ENCODE results near the gene ABHD12B. TPM values are rescaled to one million over a fixed set of nuclear protein-coding genes. Genes with fewer than 3 reads are reported as not detected.

Gene ABHD12B
- total and polyA plus RNA-seq, 9 of the 15 experiments (the other 6 are each of a cell fraction or from before 2014, with no cell fraction given) = not detected

DNA sequence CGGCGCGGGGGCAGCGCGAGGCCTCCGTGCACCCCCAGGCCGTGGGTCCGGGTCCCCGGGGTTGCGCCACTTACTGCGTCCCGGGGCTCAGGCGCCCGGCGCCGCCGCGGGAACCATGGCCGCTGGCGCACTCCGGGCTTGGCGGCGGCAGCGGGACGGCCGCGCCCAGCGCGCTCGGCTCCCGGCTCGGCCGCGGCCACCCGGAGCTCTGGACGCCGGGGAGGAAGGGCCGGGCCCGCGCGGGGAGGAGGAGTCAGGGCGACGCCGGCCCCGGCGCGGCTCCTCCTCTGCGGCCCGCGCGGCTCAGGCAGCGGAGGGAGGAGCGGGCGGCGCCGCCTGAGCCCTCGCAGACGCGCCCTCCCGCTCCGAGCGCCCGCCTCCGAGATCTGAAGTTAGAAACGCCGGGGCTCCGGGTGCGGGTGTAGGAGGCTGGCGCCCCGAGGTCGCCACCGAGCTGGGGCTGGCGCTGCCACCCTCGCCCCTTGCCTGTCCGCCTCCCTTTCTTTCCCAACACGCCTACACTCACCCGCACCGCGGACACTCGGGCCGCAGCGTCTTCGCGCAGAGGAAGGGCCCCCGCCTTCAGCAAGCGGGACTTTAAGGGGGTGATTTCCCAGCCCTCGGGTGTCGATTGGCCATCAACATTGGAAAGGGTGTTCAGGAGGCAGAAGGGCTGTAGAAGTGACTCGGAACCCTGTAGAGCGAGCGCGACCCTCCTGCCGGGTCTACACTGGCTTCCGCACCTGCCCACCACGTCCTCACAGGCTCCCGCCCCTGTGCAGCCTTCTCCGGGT, 40.7 kb upstream of the ABHD12B start, which contains the start of gene NIN (continued):
- TF ChIP-seq, protein P1, sequence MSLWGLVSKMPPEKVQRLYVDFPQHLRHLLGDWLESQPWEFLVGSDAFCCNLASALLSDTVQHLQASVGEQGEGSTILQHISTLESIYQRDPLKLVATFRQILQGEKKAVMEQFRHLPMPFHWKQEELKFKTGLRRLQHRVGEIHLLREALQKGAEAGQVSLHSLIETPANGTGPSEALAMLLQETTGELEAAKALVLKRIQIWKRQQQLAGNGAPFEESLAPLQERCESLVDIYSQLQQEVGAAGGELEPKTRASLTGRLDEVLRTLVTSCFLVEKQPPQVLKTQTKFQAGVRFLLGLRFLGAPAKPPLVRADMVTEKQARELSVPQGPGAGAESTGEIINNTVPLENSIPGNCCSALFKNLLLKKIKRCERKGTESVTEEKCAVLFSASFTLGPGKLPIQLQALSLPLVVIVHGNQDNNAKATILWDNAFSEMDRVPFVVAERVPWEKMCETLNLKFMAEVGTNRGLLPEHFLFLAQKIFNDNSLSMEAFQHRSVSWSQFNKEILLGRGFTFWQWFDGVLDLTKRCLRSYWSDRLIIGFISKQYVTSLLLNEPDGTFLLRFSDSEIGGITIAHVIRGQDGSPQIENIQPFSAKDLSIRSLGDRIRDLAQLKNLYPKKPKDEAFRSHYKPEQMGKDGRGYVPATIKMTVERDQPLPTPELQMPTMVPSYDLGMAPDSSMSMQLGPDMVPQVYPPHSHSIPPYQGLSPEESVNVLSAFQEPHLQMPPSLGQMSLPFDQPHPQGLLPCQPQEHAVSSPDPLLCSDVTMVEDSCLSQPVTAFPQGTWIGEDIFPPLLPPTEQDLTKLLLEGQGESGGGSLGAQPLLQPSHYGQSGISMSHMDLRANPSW (CRISPR knock-in tag; IDR thresholded peaks at IDR 0.05) = no peak
- TF ChIP-seq CCNT2 (IDR thresholded peaks at IDR 0.05; ENCODE audit: borderline replicate concordance, extremely low read depth, insufficient read length, low read depth, low read length) = peak; percentile 55
- TF ChIP-seq WHSC1 (IDR thresholded peaks at IDR 0.05; ENCODE audit: low read length) = no peak
- TF ChIP-seq PCBP2 (IDR thresholded peaks at IDR 0.05; ENCODE audit: low read depth, low read length, poor library complexity, severe bottlenecking) = no peak
- TF ChIP-seq NFE2L1 (tag; IDR thresholded peaks at IDR 0.05; ENCODE audit: borderline replicate concordance, low read depth) = no peak
- no peak for TF ChIP-seq ZBTB1 (CRISPR knock-in tag; IDR thresholded peaks at IDR 0.05; ENCODE audit: borderline replicate concordance, low read depth)
- no peak for TF ChIP-seq RAD51 (IDR thresholded peaks at IDR 0.05; ENCODE audit: borderline replicate concordance, low read depth)
- no peak for TF ChIP-seq TCF7L2 (IDR thresholded peaks at IDR 0.05; ENCODE audit: low read depth, low read length)
- TF ChIP-seq CBX3 (IDR thresholded peaks at IDR 0.05; ENCODE audit: borderline replicate concordance in 1 of 2, low read length in 2 of 2) = no peak
- no peak for TF ChIP-seq ILK (tag; IDR thresholded peaks at IDR 0.05; ENCODE audit: borderline replicate concordance, low read depth)
- no peak for TF ChIP-seq ZZZ3 (IDR thresholded peaks at IDR 0.05)
- no peak for TF ChIP-seq ZBTB8A (IDR thresholded peaks at IDR 0.05; ENCODE audit: partially characterized antibody)
- TF ChIP-seq, protein P2, sequence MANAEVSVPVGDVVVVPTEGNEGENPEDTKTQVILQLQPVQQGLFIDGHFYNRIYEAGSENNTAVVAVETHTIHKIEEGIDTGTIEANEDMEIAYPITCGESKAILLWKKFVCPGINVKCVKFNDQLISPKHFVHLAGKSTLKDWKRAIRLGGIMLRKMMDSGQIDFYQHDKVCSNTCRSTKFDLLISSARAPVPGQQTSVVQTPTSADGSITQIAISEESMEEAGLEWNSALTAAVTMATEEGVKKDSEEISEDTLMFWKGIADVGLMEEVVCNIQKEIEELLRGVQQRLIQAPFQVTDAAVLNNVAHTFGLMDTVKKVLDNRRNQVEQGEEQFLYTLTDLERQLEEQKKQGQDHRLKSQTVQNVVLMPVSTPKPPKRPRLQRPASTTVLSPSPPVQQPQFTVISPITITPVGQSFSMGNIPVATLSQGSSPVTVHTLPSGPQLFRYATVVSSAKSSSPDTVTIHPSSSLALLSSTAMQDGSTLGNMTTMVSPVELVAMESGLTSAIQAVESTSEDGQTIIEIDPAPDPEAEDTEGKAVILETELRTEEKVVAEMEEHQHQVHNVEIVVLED (CRISPR knock-in tag; IDR thresholded peaks at IDR 0.05) = peak; percentile 40; the same call in 1 of the 2 replicates
- TF ChIP-seq PYGO2 (tag; IDR thresholded peaks at IDR 0.05) = no peak
- no peak for TF ChIP-seq FOXK2 (conservative IDR thresholded peaks at IDR 0.05 in 1 of 2, IDR thresholded peaks at IDR 0.05 in 1 of 2; ENCODE audit: low read depth in 2 of 2)
- no peak for TF ChIP-seq E4F1 (CRISPR knock-in tag; IDR thresholded peaks at IDR 0.05; ENCODE audit: borderline replicate concordance)
- TF ChIP-seq ZNF175 (CRISPR knock-in tag; IDR thresholded peaks at IDR 0.05; ENCODE audit: low read depth) = no peak
